IPS-NIHi7 (cell line): ENCODE results near the gene IGF2.

Experiments
- DNase-seq: peaks from one replicate; pipeline ENCODE4 v3.0.0; 2012; ENCODE audit warnings: mixed read lengths; ENCODE audit errors: extremely low spot score

The IGF2 gene

GRCh38 chr11:2103668-2104523 is 35.3 kb downstream of the IGF2 start:
- no peak for DNase-seq

- no peak for DNase-seq
These were observed 36.3 kb downstream of the IGF2 start for GRCh38 chr11:2102883-2103213.

GRCh38 chr11:2102132-2102882 is 36.9 kb downstream of the IGF2 start:
- DNase-seq: no peak

- DNase-seq: no peak
These were observed 38.0 kb downstream of the IGF2 start for GRCh38 chr11:2101171-2101675.

- DNase-seq: no peak
These were observed 38.6 kb downstream of the IGF2 start for GRCh38 chr11:2100361-2101170.

- no peak for DNase-seq
These were observed 39.5 kb downstream of the IGF2 start for GRCh38 chr11:2099516-2100349.

GRCh38 chr11:2098691-2099515 is 40.3 kb downstream of the IGF2 start:
- DNase-seq: no peak

- DNase-seq: no peak
These were observed 41.0 kb downstream of the IGF2 start for GRCh38 chr11:2097998-2098690.

GRCh38 chr11:2097356-2097997 is 41.7 kb downstream of the IGF2 start:
- peak; percentile 85 for DNase-seq

- DNase-seq: no peak
These were observed 42.3 kb downstream of the IGF2 start for GRCh38 chr11:2096919-2097301.

- no peak for DNase-seq
These were observed 42.9 kb downstream of the IGF2 start for GRCh38 chr11:2096011-2096918.

GRCh38 chr11:2095542-2095941 is 43.6 kb downstream of the IGF2 start:
- DNase-seq: no peak

- no peak for DNase-seq
These were observed 44.0 kb downstream of the IGF2 start for GRCh38 chr11:2095198-2095520.

- DNase-seq: no peak
These were observed 44.6 kb downstream of the IGF2 start for GRCh38 chr11:2094354-2095197.

GRCh38 chr11:2093575-2094353 is 45.4 kb downstream of the IGF2 start:
- no peak for DNase-seq

GRCh38 chr11:2092956-2093412 is 46.2 kb downstream of the IGF2 start:
- no peak for DNase-seq
